HG03097 (cell line): ENCODE data around the gene APOC1.
"Not testable (repeated sequence)": the region's sequence is repeated elsewhere in the genome, so short reads cannot be mapped to it uniquely, and the experiment has no call there.

ENCODE experiments used
- ATAC-seq: cut with Tn5 transposase; IDR thresholded peaks from one replicate; pipeline ENCODE4 v1.9.1; 2021; ENCODE audit not compliant: unreplicated experiment, low FRiP score

The APOC1 gene

GRCh38 chr19:44909775-44910174, 4.6 kb upstream of the APOC1 start:
- no peak for ATAC-seq

- not testable (repeated sequence) for ATAC-seq
Observed at GRCh38 chr19:44911896-44912295, 2.5 kb upstream of the APOC1 start.

GRCh38 chr19:44912854-44913253, 1.6 kb upstream of the APOC1 start:
- no peak for ATAC-seq

GRCh38 chr19:44913512-44914432, 636 bp upstream of the APOC1 start:
- ATAC-seq: not testable (repeated sequence)

- ATAC-seq: no peak
Observed at GRCh38 chr19:44924243-44924725, 9.9 kb downstream of the APOC1 start.

- ATAC-seq: no peak
Observed at GRCh38 chr19:44925114-44925891, 10.9 kb downstream of the APOC1 start.

GRCh38 chr19:44926245-44927077, 12.1 kb downstream of the APOC1 start:
- not testable (repeated sequence) for ATAC-seq

- no peak for ATAC-seq
Observed at GRCh38 chr19:44927746-44928145, 13.3 kb downstream of the APOC1 start.

GRCh38 chr19:44930088-44930487, 15.7 kb downstream of the APOC1 start:
- ATAC-seq: no peak

GRCh38 chr19:44931541-44931940, 17.1 kb downstream of the APOC1 start:
- no peak for ATAC-seq

GRCh38 chr19:44939668-44940067, 25.3 kb downstream of the APOC1 start:
- no peak for ATAC-seq

GRCh38 chr19:44942067-44942571, 27.7 kb downstream of the APOC1 start, which contains the start of gene APOC4:
APOC4 (plus strand) TSS chr19:44942237; CDS start chr19:44942278, 41 bp downstream.
- ATAC-seq: no peak

GRCh38 chr19:44943801-44944249, 29.4 kb downstream of the APOC1 start:
- no peak for ATAC-seq

GRCh38 chr19:44947041-44947581, 32.7 kb downstream of the APOC1 start:
- no peak for ATAC-seq

GRCh38 chr19:44948237-44948636, 33.8 kb downstream of the APOC1 start:
- no peak for ATAC-seq

- no peak for ATAC-seq
Observed at GRCh38 chr19:44948763-44949374, 34.5 kb downstream of the APOC1 start.

GRCh38 chr19:44949550-44949949, 35.1 kb downstream of the APOC1 start:
- no peak for ATAC-seq

GRCh38 chr19:44951179-44952159, 37.1 kb downstream of the APOC1 start:
- ATAC-seq: no peak
